H1 (cell line): ENCODE results near the gene VIT. TPM values are rescaled to one million over a fixed set of nuclear protein-coding genes. Genes with fewer than 3 reads are reported as not detected.

Experiments used
- CHD1 ChIP-seq: IDR thresholded peaks from 2 replicates; pipeline ENCODE4 v1.6.1; 2012; ENCODE audit warnings: low read depth, low read length, improper control_type of control experiment
- EGR1 ChIP-seq: IDR thresholded peaks from 2 replicates; pipeline ENCODE4 v1.6.1; 2011; ENCODE audit warnings: low read depth, low read length, borderline replicate concordance
- KDM4A ChIP-seq: IDR thresholded peaks from one replicate; pipeline ENCODE4 v1.7.1; 2012; ENCODE audit warnings: low read depth, mild to moderate bottlenecking, moderate library complexity, low read length, inconsistent platforms; ENCODE audit not compliant: severe bottlenecking
- RNF2 ChIP-seq: fragments of 200-900, 300-1000 bp; sonication (generic); IDR thresholded peaks from 2 replicates; pipeline ENCODE4 v1.7.1; 2016; ENCODE audit warnings: borderline replicate concordance, low read depth, mild to moderate bottlenecking, antibody characterized with exemption, low read length; ENCODE audit not compliant: poor library complexity, severe bottlenecking; ENCODE audit errors: missing control alignments
- SIN3A ChIP-seq, 2 experiments: IDR thresholded peaks in 1 of 2; conservative IDR thresholded peaks in 1 of 2; 2 replicates each; pipeline ENCODE4 v1.6.1; 2011 to 2012; ENCODE audit warnings: low read length in 2 of 2, improper control_type of control experiment in 1 of 2, low read depth in 1 of 2, mild to moderate bottlenecking in 1 of 2
- SIX5 ChIP-seq: IDR thresholded peaks from 2 replicates; pipeline ENCODE4 v1.6.1; 2011; ENCODE audit warnings: mild to moderate bottlenecking, low read depth, low read length
- TAF1 ChIP-seq: IDR thresholded peaks from 2 replicates; pipeline ENCODE4 v1.6.1; 2011; ENCODE audit warnings: mild to moderate bottlenecking, low read depth, low read length
- TEAD4 ChIP-seq: IDR thresholded peaks from 2 replicates; pipeline ENCODE4 v1.6.1; 2012; ENCODE audit warnings: low read depth, low read length, inconsistent platforms, mixed read lengths
- polyA plus RNA-seq, 7 experiments: library from polyadenylated mRNA; depleted of rRNA in 3 of 7; stranded (reverse) in 5 of 7; unstranded in 2 of 7; fragments of >200 nt in 5 of 7; fragments of 200-250 nt in 2 of 7; gene quantifications; 1 replicate in 5 of 7; 2 replicates in 1 of 7; 4 replicates in 1 of 7; pipeline versions ENCODE4 v1.2.1 to v1.2.3, GENCODE V29; 2011 to 2013; ENCODE audit warnings: missing spikeins in 2 of 7, mixed read lengths in 2 of 7
- total RNA-seq: library from RNA; stranded (reverse); fragmentation: NEBNext Ultra II Directional; extraction: Animal tissue kit (Norgen Biotek cat#: 25700); gene quantifications from 2 replicates; pipeline ENCODE4 v1.2.1, GENCODE V29; 2021

Gene VIT
- total and polyA plus RNA-seq, 2 of the 8 experiments (the other 6 are each of a cell fraction or from before 2014, with no cell fraction given) = 0.03 TPM; not detected in 1

DNA sequence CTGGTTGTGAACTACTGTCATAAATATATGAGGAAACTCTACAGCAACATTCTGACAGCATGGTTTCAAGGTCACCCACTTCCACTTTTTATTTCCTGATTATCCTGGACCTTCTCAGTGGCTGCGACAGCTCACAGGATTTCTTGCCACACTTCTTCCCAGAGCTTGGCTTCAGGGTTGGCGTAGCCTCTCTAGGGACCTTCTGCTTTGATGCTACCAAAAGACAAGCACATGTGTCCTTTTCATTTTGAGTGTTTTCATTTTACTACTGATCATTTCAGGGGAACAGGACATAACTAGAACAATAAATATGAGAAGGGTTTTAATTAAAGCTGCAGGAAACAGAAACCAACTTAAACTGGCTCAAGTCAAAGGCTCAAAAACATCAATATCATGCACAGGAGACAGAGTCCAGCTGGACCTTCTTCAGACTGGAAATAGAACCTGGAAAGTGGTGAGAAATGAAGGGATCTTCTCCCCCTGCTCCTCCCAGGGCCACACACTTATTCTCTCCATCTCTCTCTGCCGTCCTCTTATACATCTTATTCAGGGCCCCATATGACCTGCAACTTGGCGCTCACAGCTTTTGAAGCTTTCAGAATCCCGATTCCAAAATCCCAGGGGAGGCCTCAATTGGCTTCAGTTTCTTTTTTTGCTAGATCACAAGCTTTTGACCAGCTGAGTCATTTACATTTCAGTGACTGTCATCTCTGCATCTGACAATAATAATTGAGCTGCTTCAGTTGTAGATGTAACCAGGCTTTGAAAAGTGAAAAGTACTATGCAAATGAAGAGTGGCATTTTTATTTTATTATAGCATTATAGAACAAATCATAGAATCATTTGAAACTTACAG lies 9.7 kb downstream of the VIT start (continued):
- TF ChIP-seq TAF1 (no peak), TEAD4 (no peak), RNF2 (no peak), KDM4A (no peak), CHD1 (no peak), EGR1 (no peak), SIN3A (conservative IDR thresholded peaks at IDR 0.05 in 1 of 2, IDR thresholded peaks at IDR 0.05 in 1 of 2; ENCODE audit: low read depth in 1 of 2, low read length in 2 of 2) (no peak), SIX5 (no peak)
